Keratinocyte (primary cell): ENCODE results near the gene ZSCAN26. TPM values are rescaled to one million over a fixed set of nuclear protein-coding genes. Genes with fewer than 3 reads are reported as not detected.

ENCODE experiments used
- DNase-seq: peaks from one replicate; pipeline ENCODE4 v3.0.0-alpha.2; 2011; ENCODE audit warnings: low read depth, missing footprints, low spot score
- FAIRE-seq: peaks from 2 replicates; lab custom pipeline; 2011; peaks lifted over from hg19 to GRCh38; lab: Jason Lieb, UNC
- H2AFZ ChIP-seq: 2 replicates; pipeline ENCODE4 v1.6.0; 2012; ENCODE audit warnings: low read length, control low read depth, inconsistent platforms; ENCODE audit not compliant: control insufficient read depth
- H3K27ac ChIP-seq: 2 replicates; pipeline ENCODE4 v1.5.1; 2011; ENCODE audit warnings: low read length; ENCODE audit not compliant: control insufficient read depth, insufficient read depth
- H3K27me3 ChIP-seq: 3 replicates; pipeline ENCODE4 v1.6.0; 2011; ENCODE audit warnings: low read length; ENCODE audit not compliant: control insufficient read depth, insufficient read depth; ENCODE audit errors: extremely low read depth
- H3K36me3 ChIP-seq, 2 experiments: 2 replicates in 1 of 2; 3 replicates in 1 of 2; pipeline ENCODE4 v1.5.1; 2011; ENCODE audit warnings: low read length in 2 of 2, mild to moderate bottlenecking in 1 of 2; ENCODE audit not compliant: control insufficient read depth in 2 of 2, insufficient read depth in 2 of 2; ENCODE audit errors: extremely low read depth in 1 of 2
- H3K4me1 ChIP-seq: 3 replicates; pipeline ENCODE4 v1.5.1; 2011; ENCODE audit warnings: low read length; ENCODE audit not compliant: control insufficient read depth, insufficient read depth; ENCODE audit errors: extremely low read depth
- H3K4me2 ChIP-seq: 3 replicates; pipeline ENCODE4 v1.6.0; 2011; ENCODE audit warnings: low read depth, low read length; ENCODE audit not compliant: control insufficient read depth, insufficient read depth; ENCODE audit errors: extremely low read depth
- H3K4me3 ChIP-seq, 3 experiments: fragments of 200-600 bp in 1 of 3; sonication (generic) in 1 of 3; 2 replicates in 2 of 3; 3 replicates in 1 of 3; pipeline ENCODE4 v1.5.1; 2011 to 2016; ENCODE audit warnings: low read length in 3 of 3, mild to moderate bottlenecking in 3 of 3, control low read depth in 2 of 3, inconsistent platforms in 1 of 3, low read depth in 1 of 3, mixed read lengths in 1 of 3, mixed run types in 1 of 3, moderate library complexity in 1 of 3; ENCODE audit not compliant: control insufficient read depth in 2 of 3, insufficient read depth in 2 of 3; ENCODE audit errors: extremely low read depth in 1 of 3
- H3K79me2 ChIP-seq: 2 replicates; pipeline ENCODE4 v1.6.0; 2012; ENCODE audit warnings: low read length; ENCODE audit not compliant: control insufficient read depth, insufficient read depth
- H3K9ac ChIP-seq: 3 replicates; pipeline ENCODE4 v1.6.0; 2011; ENCODE audit warnings: low read length; ENCODE audit not compliant: control insufficient read depth, insufficient read depth; ENCODE audit errors: extremely low read depth
- H3K9me1 ChIP-seq: 3 replicates; pipeline ENCODE4 v1.6.0; 2011; ENCODE audit warnings: low read length; ENCODE audit not compliant: control insufficient read depth, insufficient read depth; ENCODE audit errors: extremely low read depth
- H3K9me3 ChIP-seq: 2 replicates; pipeline ENCODE4 v1.5.1; 2012; ENCODE audit warnings: low read depth, low read length; ENCODE audit not compliant: control insufficient read depth
- H4K20me1 ChIP-seq: 3 replicates; pipeline ENCODE4 v1.6.0; 2011; ENCODE audit warnings: low read length; ENCODE audit not compliant: control insufficient read depth, insufficient read depth; ENCODE audit errors: extremely low read depth
- EZH2 ChIP-seq: IDR thresholded peaks from one replicate; pipeline ENCODE4 v1.6.1; 2012; ENCODE audit warnings: inconsistent platforms, mild to moderate bottlenecking, low read length, moderate library complexity
- dilution Hi-C: fragments of 300-500 bp; cut with MboI; formaldehyde crosslinking; loops from one replicate; pipeline ENCODE4 v1.7.0; 2020; ENCODE audit warnings: low sequenced_read_pairs; ENCODE audit not compliant: extremely low pct_ligation_motif_present
- polyA plus RNA-seq, 5 experiments: library from polyadenylated mRNA; depleted of rRNA in 3 of 5; stranded (reverse) in 3 of 5; stranded (forward) in 1 of 5; unstranded in 1 of 5; fragments of >200 nt; gene quantifications; 1 replicate in 1 of 5; 2 replicates in 3 of 5; 3 replicates in 1 of 5; pipeline versions ENCODE4 v1.2.1 to v1.2.3, GENCODE V29; 2011 to 2012; ENCODE audit warnings: missing spikeins in 2 of 5, low read depth in 1 of 5, low replicate concordance in 1 of 5
- TF ChIP-seq, protein P1 (sequence below), 3 experiments: IDR thresholded peaks in 1 of 3; conservative IDR thresholded peaks in 1 of 3; optimal IDR thresholded peaks in 1 of 3; 2 replicates in 2 of 3; 3 replicates in 1 of 3; pipeline versions ENCODE3 to v1.5.1; 2011; ENCODE audit warnings: low read length in 3 of 3, mild to moderate bottlenecking in 3 of 3, moderate library complexity in 2 of 3, control low read depth in 1 of 3, inconsistent platforms in 1 of 3; ENCODE audit not compliant: insufficient read depth in 2 of 3; ENCODE audit errors: extremely low read depth in 1 of 3

ZSCAN26 gene
- polyA plus RNA-seq, 1 donor (not counting 4 experiments of a cell fraction or from before 2014, with no cell fraction given) = 9.8 TPM

DNA sequence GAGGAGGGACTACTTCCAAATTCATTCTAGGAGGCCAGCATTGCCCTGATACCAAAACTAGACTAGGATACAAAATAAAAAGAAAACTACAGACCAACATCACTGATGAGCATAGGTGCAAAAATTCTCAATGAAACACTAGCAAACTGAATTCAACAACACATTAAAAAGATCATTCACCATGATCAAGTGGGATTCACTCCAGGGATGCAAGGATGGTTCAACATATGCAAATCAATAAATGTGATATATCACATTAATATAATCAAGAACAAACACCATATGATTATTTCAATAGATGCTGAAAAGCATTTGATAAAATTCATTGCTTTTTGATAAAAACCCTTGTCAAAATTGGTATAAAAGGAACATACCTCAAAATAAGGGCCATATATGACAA lies 24.6 kb downstream of the ZSCAN26 start:
- H3K4me3 ChIP-seq = no peak overlapping the region
- no peak overlapping the region for H3K27ac ChIP-seq
- no peaks in the 10 kb centered on the region for H3K4me1 ChIP-seq
- H3K36me3 ChIP-seq = peaks cover 0 to 2% of the 10 kb centered on the region in 2 experiments
- dilution Hi-C loops = no loop called here
- H3K27me3 ChIP-seq = no peaks in the 10 kb centered on the region
- no peaks in the 10 kb centered on the region for H4K20me1 ChIP-seq
- H3K79me2 ChIP-seq = no peaks in the 10 kb centered on the region
- FAIRE-seq (no peak), DNase-seq (no peak)
- H3K9me1 ChIP-seq = no peaks in the 10 kb centered on the region
- no peak for TF ChIP-seq EZH2
- TF ChIP-seq, protein P1, sequence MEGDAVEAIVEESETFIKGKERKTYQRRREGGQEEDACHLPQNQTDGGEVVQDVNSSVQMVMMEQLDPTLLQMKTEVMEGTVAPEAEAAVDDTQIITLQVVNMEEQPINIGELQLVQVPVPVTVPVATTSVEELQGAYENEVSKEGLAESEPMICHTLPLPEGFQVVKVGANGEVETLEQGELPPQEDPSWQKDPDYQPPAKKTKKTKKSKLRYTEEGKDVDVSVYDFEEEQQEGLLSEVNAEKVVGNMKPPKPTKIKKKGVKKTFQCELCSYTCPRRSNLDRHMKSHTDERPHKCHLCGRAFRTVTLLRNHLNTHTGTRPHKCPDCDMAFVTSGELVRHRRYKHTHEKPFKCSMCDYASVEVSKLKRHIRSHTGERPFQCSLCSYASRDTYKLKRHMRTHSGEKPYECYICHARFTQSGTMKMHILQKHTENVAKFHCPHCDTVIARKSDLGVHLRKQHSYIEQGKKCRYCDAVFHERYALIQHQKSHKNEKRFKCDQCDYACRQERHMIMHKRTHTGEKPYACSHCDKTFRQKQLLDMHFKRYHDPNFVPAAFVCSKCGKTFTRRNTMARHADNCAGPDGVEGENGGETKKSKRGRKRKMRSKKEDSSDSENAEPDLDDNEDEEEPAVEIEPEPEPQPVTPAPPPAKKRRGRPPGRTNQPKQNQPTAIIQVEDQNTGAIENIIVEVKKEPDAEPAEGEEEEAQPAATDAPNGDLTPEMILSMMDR (optimal IDR thresholded peaks at IDR 0.05 in 1 of 3, IDR thresholded peaks at IDR 0.05 in 1 of 3, conservative IDR thresholded peaks at IDR 0.05 in 1 of 3; ENCODE audit: extremely low read depth in 1 of 3, insufficient read depth in 2 of 3, low read length in 3 of 3) = no peak
- no peak overlapping the region for H3K9ac ChIP-seq
- no peaks in the 10 kb centered on the region for H3K9me3 ChIP-seq
- H3K4me2 ChIP-seq = no peak overlapping the region
- H2AFZ ChIP-seq = no peak overlapping the region

DNA sequence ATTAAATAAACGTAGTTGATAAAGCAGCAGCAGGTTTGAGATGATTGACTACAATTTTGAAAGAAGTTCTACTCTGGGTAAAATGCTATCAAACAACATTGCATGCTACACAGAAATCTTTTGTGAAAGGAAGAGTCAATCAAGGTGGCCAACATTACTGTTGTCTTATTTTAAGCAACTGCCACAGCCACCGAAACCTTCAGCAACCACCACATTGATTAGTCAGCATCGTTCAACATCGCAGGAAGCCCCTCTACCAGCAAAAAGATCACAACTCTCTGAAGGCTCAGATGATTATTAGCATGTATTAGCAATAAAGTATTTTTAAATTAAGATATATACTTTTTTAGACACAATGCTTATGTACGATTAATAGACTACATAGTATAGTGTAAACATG lies 28.4 kb downstream of the ZSCAN26 start:
- Histone ChIP-seq H4K20me1 (no peaks in the 10 kb centered on the region), H3K9me3 (no peaks in the 10 kb centered on the region), H3K27me3 (no peaks in the 10 kb centered on the region), H3K9me1 (no peaks in the 10 kb centered on the region), H3K9ac (no peak overlapping the region), H3K4me3 (no peak overlapping the region), H3K79me2 (no peaks in the 10 kb centered on the region), H3K36me3 (peaks cover 0 to 2% of the 10 kb centered on the region in 2 experiments), H2AFZ (no peak overlapping the region), H3K4me2 (no peak overlapping the region), H3K4me1 (no peaks in the 10 kb centered on the region), H3K27ac (no peak overlapping the region)
- TF ChIP-seq, protein P1 (optimal IDR thresholded peaks at IDR 0.05 in 1 of 3, IDR thresholded peaks at IDR 0.05 in 1 of 3, conservative IDR thresholded peaks at IDR 0.05 in 1 of 3; ENCODE audit: extremely low read depth in 1 of 3, insufficient read depth in 2 of 3, low read length in 3 of 3) = no peak
- no peak for TF ChIP-seq EZH2
- dilution Hi-C loops = no loop called here
- FAIRE-seq (no peak), DNase-seq (no peak)
